GM18502 (cell line): ENCODE data around the gene PACSIN1.

Experiments used
- ATAC-seq: cut with Tn5 transposase; IDR thresholded peaks from one replicate; pipeline ENCODE4 v1.9.1; 2021; ENCODE audit warnings: mild to moderate bottlenecking; ENCODE audit not compliant: unreplicated experiment, poor library complexity

The PACSIN1 gene

DNA sequence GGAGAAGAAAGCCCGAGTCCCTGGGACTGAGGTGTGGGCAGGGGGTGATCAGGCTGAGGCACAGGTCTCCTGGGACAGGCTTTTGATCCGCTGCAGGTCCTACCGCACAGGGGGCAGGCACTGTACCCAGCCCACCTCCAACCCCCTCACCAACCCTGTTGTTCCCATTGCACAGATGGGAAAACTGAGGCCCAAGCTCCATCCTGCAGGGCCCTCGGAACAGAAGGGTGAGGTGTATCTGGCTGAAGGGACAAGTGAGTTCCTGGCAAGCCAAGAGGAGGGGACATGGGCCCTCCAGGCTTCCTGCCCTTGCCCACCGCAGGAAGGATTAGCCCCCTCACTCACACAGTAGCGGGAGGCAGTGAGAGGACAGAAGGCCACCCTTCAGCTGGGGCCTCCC is 106.7 kb downstream of the PACSIN1 start:
- ATAC-seq: no peak

DNA sequence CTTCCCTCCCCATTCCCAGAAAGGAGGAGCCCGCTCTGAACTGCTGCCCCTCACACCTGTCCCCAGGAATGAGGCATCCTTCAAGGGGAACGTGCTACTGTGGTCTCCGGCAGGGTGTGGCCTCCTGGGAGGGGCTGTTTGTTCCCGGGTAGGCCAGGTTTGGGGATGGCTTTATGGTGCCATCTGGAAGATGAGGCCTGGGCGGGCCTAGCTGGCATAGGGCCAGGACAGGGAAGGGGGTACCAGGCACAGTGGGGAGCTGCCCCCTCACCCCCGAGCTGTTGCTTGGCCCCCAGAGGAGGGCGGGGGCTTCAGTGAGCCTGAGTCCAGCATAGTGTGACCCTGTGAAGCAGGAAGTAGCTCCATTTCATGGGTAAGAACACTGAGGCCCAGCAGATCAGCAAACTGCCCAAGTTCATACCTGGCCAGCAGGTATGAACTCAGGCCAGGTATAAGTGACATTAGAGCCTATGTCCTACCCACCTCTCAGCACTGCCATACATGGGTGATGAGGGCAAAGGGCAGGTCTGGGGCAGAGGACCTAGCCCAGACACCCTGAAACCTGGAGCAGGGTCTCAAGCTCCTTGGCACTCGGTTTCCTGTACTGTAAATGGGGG is 107.8 kb downstream of the PACSIN1 start:
- ATAC-seq: no peak

GRCh38 chr6:34574647-34575293 is 108.9 kb downstream of the PACSIN1 start:
- no peak for ATAC-seq

DNA sequence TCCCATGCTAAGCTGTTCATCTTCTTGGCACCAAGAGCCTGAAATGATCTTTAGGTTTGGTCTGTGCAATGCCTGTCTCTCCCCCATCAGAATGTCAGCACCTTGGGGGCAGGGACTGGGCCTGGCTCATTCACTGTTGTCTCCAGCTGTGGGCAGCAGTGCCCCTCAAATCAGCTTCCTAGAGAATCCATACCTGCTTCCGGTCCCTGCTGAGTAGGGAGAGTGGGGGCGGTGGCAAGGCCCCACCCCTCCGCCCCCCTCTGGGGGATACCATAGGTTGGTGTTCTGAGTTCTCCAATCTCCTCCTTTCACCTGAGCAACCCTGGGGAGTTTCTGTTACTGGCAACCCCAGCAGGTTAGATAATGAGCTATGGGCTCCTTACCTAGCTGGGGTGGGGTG is 109.5 kb downstream of the PACSIN1 start:
- no peak for ATAC-seq

DNA sequence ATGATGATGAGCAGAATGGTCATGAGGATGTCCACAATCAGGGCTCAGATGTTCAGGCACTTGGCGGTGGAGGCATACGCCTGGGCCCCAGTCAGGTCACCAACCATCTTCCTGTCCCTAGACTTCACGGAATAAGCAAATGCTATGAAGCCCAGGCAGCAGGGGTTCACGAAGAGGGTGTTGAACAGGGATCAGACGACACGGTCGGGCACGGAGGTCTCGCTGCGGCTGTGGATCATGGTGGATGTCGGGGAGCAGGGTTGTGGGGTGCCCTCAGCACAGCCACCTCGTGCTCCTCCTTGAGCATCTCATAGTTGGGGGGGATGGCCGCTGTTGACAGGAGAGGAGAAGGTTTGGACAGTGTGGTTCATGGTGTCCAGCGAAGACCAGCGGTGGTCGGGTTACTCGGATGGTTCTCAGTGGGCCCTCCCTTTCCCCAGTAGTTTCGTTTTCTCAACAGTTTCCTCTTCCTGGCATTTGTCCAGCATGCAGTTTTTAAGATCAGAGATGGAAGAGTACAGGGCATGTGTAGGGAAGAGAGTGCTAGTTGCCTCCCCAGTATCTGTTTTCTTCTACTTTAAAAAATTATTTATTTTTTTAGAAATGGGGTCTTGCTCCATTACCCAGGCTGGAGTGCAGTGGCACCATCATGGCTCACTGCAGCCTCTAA is 110.5 kb downstream of the PACSIN1 start:
- ATAC-seq: no peak

DNA sequence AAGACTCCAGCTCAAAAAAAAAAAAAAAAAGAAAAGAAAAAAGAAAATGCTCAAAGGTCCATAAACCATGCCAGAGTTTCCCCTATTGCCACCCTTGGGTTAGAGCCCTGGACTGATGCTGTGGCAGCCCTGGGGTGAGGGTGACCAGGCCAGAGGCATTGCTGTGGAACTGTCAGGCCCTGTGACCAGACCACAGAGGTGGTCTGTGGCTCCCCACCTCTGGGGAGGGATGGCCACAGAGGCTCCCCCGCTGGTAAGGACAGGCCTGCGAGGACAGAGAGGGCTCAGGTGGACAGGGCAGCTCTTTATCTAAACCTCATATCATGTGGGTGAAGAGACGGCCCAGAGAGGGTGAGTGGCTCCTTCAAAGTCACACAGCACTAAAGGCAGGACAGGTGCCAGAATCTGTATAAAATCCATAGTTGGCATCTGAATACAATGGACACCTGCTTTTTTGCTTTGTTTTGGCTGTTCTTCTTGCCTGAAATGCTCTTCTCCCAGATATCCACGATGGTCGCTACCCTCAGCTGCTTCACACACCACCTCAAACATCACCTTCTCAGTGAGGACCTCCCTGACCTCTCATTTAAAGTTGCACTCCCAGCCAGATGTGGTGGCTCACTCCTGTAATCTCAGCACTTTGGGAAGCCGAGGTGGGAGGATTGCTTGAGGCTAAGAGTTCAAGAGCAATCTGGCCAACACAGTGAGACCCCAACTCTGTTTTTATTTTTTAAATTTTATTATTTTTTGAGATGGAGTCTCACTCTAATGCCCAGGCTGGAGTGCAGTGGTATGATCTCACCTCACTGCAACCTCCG is 112.8 kb downstream of the PACSIN1 start:
- ATAC-seq: no peak

DNA sequence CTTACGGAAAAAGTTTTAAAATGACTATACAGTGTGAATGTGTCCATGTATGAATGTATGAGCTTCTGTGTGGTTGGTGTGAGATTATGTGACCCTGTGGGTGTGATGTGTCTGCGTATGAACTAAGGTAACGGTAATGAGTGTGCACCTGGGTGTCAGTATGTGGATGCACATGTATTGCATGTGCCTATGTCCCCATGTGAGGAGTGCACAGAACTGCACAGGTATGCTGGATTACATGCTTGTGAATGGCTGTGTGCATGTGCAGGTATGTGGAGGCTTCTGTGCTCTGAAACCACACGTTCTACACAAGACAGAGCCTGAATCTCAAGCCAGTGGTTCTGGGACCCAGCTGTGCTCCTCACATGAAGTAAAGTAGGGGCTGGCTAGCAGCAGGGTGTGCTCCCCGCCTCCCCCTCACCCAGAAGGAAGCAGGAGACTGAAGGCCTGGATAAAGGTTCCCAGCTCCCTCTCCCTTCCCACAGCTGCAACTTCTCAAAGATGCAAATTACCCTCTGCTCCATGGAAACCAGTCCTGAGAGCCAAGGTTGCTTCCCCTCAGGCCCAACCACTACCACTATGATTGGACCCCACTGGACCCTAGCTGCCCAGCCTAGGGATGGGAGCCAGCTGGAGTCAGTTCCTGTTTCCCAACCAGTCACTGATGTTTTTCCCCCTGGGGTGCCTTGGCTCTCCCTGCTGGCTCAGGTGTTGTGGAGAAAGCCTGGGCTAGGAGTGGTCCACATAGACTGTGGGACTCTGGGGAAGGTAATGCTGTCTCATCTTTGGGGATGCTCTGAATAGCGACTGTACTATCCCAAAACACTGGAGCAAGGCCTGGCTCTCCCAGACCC is 115.1 kb downstream of the PACSIN1 start:
- no peak for ATAC-seq

GRCh38 chr6:34581561-34581920 is 115.7 kb downstream of the PACSIN1 start:
- ATAC-seq: no peak

DNA sequence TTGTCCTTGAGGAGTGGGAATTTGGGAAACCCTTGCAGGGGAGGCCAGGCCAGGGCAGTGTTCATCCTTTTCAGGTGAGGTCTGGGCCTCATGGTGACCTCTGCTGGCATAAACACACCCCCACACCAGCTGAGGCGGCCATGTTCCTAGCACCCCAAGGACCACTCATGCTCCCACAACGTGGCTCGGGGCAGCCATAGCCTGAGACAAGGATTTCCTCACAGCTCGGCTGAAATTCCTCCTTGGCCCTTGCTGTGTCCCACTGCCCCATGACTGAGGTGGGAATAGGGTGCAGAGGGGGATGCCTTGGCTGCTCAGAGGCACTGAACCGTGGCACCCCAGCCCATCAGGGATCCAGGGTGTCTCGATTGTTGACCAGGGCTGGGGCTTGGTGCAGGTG is 117.6 kb downstream of the PACSIN1 start:
- ATAC-seq: no peak

DNA sequence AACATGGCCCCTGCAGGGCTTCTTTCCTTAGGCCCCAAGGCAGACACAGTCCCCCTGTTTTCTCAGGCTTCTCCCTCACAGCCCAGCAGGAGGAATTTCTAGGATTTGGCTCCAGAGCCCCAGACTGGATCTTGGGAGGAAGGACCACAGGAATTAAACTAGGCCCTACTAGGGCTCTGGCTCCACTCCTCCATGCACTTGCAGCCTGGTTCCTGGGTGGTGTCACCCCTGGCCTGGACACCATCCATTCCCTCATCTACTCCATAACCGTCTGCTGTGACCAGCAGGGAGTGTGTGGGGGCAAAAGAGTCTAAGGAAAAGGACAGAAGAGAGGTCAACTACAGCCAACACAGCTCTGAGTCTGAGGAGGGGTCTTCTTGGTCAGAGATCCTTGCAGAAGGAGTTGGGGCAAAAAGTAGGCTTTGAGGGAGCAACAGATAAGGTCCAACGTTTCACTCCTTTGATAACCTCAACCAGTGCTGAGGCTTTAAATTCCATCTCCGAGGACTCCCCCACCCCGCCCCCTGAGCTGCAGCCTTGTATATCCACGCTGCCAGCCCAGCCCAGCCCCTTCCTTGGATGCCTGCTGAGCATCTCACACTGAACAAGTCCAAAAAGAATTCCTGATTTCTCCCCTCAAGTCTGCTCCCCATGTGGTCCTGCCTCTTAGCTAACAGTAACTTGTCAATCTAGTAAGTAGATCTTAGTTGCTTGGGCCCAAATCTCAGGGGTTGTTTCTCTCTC is 118.2 kb downstream of the PACSIN1 start:
- no peak for ATAC-seq

- ATAC-seq: no peak
Observed at GRCh38 chr6:34584694-34585093, 118.8 kb downstream of the PACSIN1 start.
